ENCODE data around the gene KLHL12.

KLHL12 gene

DNA sequence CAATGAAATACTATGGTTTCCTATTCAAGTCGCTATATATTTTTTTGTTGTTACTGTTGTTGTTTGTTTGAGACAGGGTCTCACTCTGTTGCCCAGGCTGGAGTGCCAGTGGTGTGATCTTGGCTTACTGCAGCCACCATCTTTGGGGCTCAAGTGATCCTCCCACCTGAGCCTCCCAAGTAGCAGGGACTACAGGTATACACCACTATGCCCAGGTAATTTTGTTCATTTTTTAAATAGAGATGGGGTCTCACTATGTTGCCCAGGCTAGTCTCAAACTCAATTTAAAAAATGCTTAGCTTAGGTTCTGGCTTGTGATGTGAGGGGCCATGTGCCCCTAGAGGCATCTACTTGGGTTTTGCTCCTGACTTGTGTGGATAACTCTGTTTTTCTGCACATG is 47.9 kb downstream of the KLHL12 start:
- no peak for DNase-seq

DNA sequence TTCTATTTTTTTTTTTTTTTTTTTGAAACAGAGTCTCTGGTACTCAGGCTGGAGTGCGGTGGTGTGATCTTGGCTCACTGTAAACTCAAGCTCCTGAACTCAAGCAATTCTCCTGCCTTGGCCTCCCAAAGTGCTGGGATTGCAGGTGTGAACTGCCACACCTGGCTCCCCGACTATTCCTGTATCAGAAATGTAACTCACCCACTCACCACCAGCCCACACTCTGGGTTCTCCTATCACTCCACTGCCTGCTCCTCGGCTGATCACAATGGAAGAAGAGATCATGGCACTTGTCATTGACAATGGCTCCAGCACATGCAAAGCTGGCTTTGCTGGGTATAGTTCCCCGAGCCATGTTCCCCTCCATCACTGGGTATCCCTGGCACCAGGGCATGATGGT is 54.0 kb downstream of the KLHL12 start:
- DNase-seq: no peak

DNA sequence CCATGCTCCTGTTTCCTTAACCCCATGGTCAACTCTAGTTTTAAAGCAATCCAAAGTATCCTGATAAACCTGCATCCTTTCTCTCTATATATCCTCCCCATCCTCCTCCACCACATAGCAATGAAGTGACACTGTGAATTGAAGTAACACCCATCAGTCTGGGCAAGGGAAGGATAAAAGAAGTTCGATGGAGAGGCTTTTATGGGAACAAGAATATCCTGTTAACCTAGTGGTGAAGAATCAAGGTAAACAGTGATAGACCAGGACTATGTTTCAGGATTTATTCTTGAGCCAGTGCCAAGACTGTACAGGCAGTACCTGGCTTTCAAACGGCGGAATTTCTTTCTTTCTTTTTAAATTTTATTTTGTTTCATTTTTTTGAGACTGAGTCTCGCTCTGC is 55.7 kb downstream of the KLHL12 start:
- no peak for DNase-seq

DNA sequence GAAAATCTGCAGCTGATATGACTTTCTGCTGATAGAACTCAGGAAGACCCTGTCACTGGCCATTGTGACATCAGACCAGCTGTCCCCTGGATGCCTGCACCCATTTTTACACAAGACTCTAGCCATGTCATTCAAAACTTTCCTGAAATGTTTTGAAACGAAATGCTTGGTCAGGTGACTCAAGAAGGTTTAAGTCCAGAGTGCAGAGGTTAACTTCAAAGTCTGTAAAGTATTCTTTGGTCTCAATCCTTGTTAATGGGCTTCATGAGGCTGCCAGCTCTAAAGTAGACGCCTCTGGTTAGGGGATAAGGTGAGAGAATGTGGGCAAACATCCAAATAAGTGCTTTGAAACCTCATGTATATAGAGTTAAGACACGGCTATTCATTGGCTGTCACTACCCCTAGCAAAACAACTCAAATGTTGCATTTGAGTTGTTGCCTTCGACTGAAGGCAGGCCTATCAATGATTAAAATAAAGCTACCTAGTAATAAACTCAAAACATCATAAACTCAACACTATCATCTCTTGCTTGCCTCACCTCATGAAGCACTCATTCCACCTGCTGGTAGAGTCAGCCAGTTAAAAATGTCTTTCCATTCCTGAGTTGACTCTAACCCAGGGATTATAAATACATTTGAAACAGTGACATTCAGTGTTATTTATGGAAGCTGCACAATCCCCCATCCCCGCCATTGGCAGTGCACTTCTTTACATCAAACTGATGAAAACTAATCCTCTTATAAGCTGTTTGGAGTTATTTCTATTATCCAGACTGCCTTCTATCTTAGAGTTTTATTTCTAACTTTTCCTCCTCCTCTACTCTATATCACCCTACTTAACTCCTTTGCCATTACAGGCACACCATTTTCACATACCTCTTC is 64.1 kb downstream of the KLHL12 start:
- no peak for DNase-seq

DNA sequence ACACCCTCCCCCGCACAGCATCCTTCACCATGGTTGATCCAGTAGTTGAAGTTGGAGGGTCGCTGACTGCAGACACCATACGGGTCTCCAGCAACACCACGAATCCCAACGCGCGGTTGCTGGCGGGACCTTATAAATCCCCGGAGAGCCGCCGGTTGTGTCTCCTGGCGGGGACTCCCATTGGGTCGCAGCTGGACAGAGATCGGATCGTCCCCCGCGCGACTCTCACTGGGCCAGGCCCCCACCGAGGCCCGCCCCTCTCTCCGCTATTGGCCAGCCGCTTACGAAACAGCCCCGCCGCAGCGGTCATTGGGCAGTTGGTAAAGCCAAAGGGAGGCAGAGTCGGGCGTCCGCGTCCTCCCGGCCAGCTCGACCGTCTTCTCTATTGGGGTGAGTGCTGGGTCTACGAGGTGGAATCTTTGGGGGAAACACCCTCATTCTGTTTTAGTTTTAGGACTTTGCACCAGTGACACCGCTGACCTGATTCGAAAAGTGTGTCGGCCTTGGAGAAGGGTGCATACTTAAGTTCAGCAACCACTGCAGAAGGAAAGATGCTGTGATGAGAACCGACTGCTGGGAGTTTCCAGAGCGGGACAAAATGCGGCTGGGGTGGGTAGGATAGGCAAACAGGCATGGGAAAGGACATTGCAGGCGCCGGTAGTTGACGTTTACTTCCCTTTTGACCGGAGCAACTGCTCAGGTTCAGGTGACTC is 65.5 kb downstream of the KLHL12 start:
- DNase-seq: peak; percentile 62

DNA sequence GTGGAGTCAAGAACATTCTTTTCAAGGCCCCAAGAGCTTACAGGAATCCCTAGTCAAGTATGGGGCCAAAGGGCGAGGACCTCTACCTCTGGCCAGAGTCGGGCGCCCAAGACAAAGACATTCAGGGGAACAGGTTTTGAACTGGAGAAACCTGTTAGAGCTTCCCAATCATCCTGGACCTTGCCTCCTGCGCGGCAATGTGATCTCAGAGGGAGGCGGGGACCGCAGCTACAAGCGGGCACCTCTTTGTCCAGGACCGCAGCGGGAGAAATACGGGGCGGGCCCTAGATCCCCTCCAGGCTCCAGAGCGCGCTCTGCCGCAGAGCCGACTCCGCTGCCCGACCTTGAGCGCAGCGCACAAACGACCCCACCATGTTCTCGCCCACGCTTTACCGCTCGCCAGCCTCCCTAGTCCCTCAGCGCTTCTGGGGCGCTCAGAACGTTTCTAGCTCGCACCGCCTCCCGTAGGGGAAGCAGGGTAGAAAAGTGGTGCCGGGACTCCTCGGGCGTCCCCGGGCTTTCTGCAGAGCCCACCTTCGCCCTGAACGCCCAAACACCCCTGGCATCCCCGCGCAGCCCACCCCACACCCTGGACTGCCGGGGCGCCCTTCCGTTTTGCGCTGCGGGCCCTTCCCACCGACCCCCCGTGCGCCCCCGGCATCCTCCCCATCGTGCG is 66.2 kb downstream of the KLHL12 start:
- no peak for DNase-seq

DNA sequence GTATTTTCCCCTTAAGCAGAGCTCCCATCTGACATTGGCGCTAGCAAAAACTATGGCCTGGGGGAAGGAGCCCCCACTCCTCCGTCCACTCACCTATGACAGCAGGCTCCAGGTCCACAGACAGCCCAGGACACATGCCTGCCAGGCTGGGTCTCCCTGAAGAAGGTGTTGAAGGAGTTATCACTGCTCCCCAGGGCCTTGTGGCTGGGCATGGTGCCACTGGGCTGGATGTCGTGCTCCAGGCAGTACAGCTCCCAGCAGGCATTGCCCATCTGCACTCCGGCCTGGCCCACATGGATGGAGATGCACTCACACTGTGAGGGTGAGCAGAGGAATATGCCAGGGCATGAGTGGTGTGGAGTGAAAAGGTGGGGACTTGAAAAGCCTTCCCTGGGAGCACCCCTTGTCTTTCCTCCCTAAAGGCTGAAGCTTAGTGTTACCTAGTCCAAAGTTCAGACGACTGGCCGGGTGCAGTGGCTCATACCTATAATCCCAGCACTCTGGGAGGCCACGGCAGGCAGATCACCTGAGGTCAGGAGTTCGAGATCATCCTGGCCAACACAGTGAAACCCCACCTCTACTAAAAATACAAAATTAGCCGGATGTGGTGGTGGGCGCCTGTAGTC is 68.1 kb downstream of the KLHL12 start:
- no peak for DNase-seq

DNA sequence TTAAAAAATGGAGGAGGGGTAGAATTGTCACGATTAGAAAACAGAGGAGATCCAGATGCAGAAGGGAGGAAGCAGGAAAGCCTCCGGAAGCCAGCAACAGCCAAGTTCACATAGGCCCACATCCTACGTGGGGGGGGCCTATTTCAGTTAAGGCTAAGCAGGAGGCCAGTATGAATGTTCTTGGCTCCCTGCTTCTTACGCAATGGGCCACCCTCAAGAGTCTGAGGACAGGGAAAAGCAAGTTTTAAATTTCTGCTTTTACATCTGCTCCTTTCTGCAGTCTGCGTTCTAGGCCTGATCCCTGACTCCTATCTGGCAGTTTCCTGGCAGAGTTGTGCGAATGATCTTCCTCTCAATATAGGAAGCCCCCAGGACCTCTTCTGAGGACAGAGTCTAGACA is 68.7 kb downstream of the KLHL12 start:
- DNase-seq: no peak

DNA sequence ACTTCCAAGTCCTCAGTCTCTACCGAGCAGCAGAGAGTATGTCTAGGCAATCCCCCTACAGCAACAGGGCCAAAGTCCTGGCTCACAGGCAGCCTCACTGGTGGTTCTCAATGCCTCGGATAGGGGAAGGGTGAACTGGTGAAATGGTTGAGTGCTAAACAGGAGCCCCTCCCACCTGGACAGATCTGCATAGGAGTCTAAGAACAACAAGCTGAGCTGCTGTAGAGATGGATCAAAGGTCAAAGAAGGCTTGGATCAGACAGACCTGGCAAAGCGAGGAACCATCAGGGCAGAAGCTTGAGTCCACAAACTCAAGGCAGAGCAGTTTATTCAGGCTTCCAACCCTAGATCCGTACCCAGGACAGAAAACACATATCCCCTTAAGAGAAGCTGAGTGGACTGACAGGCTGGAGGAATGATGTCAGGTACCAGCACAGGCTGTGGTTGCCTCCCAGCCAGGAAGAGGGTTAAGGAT is 69.9 kb downstream of the KLHL12 start:
- DNase-seq: no peak

DNA sequence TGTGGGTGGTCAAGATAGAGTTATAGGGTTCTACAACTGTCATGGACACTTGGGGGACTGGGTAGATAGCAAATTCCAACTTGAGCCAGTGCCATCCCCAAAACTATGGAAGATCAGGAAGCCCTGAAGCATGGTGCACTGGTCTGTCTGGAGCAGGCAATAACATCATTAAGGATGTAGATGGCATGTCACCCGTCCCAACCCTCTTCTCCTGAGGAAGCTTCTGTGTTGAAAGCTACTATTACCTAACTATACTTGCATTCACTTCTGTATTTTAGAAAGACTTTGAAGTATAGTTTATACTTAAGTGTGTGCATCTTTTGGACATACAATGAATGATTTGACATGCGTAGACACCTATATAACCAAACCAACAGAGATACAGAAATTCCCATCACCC is 71.0 kb downstream of the KLHL12 start:
- no peak for DNase-seq

DNA sequence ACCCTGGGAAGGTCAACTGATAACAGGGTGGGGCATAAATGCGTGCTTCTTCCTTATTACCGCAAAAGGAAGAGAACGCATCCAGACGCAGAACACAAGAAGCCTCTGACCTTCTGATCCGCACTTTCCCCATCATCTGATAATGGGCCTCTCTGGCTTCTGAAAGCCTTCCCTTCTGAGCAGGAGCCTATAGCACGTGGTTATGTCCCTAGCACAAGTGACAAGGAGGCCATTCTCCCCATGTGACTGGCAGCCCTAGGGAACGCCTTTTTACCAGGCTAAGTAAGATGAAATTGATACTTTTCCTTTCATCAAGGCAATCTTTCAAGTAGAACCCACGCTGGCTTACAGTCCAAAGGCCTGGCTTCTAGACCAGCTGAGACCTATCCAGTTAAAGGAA is 72.2 kb downstream of the KLHL12 start:
- DNase-seq: no peak

DNA sequence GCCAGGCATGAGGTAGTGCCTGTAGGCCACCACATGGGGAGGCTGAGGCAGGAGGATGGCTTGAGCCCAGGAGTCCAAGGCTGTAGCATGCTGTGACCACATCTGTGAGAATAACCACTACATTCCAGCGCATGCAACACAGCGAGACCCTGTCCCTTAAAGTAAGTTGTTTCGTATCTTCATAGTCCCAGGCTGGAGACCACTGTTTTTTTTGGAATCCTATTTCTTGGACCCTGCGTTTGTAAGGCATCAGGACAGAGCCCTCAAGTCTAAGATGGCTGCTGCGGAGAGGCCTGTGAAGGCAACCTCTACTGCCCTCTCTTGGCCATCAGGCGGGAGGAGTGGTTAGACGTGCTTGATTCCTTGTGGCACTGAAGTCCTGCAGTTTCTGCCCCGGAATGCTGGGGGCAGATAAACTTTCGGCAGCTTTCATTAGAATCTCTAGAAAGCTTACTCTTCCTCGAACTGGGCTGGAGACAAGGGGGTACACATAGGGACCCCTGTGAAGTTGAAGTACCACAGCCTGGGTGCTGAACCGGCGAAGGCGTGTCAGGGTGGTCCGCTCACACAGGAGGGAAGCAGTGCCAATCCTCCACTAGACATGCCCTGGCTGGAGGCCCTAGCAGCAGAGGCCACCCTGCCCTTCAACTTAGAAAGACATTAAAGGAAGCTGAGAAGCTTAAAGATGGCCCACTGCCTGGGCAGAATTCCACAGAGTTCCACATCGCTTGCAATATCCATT is 74.7 kb downstream of the KLHL12 start:
- DNase-seq: peak; percentile 33

DNA sequence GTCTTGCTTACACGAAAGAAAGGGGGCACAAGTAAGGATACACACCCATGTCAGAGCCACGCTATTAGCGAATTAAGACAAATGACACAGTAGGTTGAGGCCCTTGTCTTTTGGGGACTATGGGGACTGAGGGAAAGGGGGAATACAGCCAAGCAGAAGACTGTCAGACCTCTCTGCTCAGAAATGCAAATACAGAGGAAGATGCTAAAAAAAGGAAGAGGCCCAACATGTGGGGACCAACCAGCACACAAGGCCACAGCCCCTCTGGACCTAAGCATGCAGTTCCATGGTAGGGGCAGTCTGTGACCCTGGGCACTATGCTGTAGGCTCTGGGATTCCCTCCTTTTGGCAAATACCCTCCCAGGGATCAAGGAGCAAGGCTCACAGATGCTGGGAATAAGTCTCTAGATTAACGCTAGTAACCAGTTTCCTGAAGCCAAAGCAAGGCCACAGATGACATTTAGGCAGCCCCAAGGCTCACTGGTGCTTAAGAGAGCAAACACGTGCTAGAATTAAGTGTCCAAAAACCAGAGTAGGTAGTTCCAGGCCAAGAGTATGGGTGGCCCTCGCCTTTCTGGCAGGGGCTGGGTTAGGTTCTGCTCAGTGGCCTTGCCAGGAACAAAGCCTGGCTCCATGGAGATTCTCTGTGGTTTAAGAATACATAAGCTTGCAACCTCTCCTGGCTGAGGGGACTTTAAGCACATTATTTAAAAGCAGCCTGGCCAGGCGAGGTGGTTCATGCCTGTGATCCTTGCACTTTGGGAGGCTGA is 76.3 kb downstream of the KLHL12 start:
- DNase-seq: no peak

DNA sequence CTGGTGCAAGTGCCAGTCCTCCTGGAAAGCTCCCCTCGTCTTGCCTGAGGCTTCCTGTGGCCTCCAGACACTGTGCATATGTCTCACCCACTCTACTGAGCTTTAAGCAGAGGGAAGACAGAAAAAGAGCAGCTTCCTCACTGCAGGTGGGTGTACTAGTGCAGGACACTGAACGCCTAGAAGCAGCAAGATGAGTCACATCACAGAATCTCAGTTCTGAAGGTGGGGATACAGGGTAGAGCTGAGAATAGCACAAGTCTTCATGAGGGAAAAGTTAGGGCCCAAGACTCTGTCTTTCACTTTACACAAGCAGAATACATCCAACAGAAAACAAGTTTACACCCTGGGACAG is 78.9 kb downstream of the KLHL12 start:
- no peak for DNase-seq

DNA sequence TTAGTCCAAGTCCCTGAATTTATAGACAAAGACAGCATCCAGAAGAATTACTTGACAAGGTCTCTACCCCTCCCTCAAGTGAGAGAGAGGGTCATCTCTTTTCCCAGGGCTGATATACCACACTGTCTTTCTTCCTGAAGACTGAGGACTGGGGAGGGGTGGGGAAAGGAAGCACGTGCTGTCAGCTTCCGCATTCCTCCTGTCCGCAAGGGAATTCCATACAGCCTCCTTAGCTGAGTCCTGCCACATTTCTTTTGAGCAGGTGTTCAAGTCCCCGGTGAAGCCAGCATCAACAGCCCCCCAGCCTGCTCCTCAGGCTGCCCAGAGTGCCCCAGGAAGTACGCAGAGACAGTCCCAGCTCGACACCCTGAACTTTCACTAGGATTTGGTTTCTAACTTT is 82.1 kb downstream of the KLHL12 start:
- no peak for DNase-seq

DNA sequence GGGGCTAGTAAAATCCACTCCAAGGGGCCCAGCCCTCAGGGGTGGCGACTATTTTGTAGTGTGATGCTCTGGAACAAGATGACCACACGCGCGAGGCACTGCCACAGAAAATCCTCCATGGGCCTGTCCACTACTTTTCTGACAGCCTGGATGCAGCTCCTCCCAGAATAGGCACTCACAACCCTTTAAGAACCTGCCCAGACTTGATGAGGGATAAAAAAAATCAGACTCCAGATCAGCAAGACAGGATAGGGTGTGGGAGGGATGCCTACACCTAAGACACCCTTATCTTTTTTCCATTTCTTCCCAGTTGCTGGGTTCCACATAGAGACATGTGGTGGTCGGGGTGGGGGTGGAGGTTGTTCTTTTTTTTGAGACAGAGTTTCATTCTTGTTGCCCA is 82.8 kb downstream of the KLHL12 start:
- no peak for DNase-seq

DNA sequence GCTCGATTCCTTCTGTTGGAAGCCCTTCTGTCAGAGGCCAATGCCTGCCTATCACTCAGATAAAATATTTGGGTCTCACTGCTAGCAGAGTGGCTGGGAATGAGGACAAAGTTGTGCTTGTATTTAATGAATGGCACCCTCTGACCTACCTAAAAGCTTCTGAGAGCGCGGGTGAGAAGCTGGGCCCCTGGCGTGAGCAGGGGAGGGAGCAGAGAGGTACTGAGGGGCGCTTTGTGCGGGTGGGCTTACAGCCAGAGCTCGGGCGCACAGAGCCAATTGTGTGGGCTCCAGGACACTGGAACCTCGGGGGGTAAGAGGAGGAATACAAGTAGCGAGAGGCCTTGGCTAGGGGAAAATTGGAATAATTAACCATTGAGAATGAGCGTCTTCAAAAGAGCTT is 84.0 kb downstream of the KLHL12 start:
- DNase-seq: no peak

Data from CD4-positive, alpha-beta T cell treated with Interferon gamma for 1 hour (primary cell).